Aorta (tissue), 5 donors: ENCODE results near the gene GOLGA8G. TPM values are rescaled to one million over a fixed set of nuclear protein-coding genes. Genes with fewer than 3 reads are reported as not detected.
"Not testable (repeated sequence)": the region's sequence is repeated elsewhere in the genome, so short reads cannot be mapped to it uniquely, and the experiment has no call there.

Source experiments
- ATAC-seq: fragments of 200-7000 bp; cut with Tn5 transposase; one replicate; pipeline ENCODE4 v1.9.1; 2022; ENCODE audit warnings: moderate library complexity; ENCODE audit not compliant: low FRiP score
- DNase-seq, 2 donors: peaks; one replicate each; pipeline ENCODE4 v3.0.0-alpha.2; 2020
- H3K27ac ChIP-seq, 2 donors: one replicate each; pipeline ENCODE4 v1.5.1; 2013; ENCODE audit warnings: low read length in 2 of 2, mild to moderate bottlenecking in 2 of 2, moderate library complexity in 2 of 2, control low read depth in 1 of 2, inconsistent platforms in 1 of 2, low read depth in 1 of 2
- H3K27me3 ChIP-seq, 2 donors: one replicate each; pipeline ENCODE4 v1.6.1; 2013; ENCODE audit warnings: control low read depth in 1 of 2, low read length in 1 of 2, mild to moderate bottlenecking in 1 of 2, moderate library complexity in 1 of 2; ENCODE audit not compliant: insufficient read depth in 2 of 2, control insufficient read depth in 1 of 2
- H3K36me3 ChIP-seq, 2 donors: one replicate each; pipeline ENCODE4 v1.6.1; 2013; ENCODE audit warnings: control low read depth in 1 of 2, low read length in 1 of 2, mild to moderate bottlenecking in 1 of 2; ENCODE audit not compliant: insufficient read depth in 2 of 2, control insufficient read depth in 1 of 2
- H3K4me1 ChIP-seq, 2 donors: one replicate each; pipeline ENCODE4 v1.6.1; 2013; ENCODE audit warnings: low read length in 2 of 2, control low read depth in 1 of 2, mild to moderate bottlenecking in 1 of 2, moderate library complexity in 1 of 2; ENCODE audit not compliant: insufficient read depth in 2 of 2, control insufficient read depth in 1 of 2
- H3K4me3 ChIP-seq, 2 donors: one replicate each; pipeline ENCODE4 v1.5.1; 2013; ENCODE audit warnings: low read length in 2 of 2, control low read depth in 1 of 2, mild to moderate bottlenecking in 1 of 2
- H3K9me3 ChIP-seq: one replicate; pipeline ENCODE4 v1.6.1; 2013; ENCODE audit warnings: mild to moderate bottlenecking, low read length; ENCODE audit not compliant: control insufficient read depth
- WGBS, 2 donors: extraction: QIAGEN DNeasy Blood & Tissue Kit; methylation state at CpG; one replicate each; pipeline ENCODE4 v1.1.7; 2013; 5-methylcytosine and 5-hydroxymethylcytosine counted together
- intact Hi-C, 2 donors: fragments of 100-400 bp; cut with DNase I; formaldehyde crosslinking; loops; one replicate each; pipeline versions ENCODE4 v1.14.2 to v1.15.0; 2022
- long read RNA-seq, 2 donors: library from polyadenylated mRNA; unstranded; transcript quantifications; one replicate each; pipeline ENCODE4 v2.0.0, GENCODE V29; 2020 to 2021
- polyA plus RNA-seq, 2 donors: library from polyadenylated mRNA; stranded (reverse); fragments of 200-250 nt; gene quantifications; one replicate each; pipeline ENCODE4 v1.2.3, GENCODE V29; 2013
- total RNA-seq, 2 donors: library from RNA; stranded (reverse); fragmentation: NEBNext Ultra II Directional; extraction: Animal tissue kit (Norgen Biotek cat#: 25700); gene quantifications; one replicate each; pipeline ENCODE4 v1.2.1, GENCODE V29; 2021
- donor health status: healthy with polysubstance abuse.
- donor health status: Bipolar disorder and iron deficiency.
- donor health status: DM: no; HTN: no; CAD: no.
- donor health status: DM: no; HTN: no; CAD: no.
- donor health status: DM: yes; HTN: yes; CAD: no.

Gene GOLGA8G, protein sequence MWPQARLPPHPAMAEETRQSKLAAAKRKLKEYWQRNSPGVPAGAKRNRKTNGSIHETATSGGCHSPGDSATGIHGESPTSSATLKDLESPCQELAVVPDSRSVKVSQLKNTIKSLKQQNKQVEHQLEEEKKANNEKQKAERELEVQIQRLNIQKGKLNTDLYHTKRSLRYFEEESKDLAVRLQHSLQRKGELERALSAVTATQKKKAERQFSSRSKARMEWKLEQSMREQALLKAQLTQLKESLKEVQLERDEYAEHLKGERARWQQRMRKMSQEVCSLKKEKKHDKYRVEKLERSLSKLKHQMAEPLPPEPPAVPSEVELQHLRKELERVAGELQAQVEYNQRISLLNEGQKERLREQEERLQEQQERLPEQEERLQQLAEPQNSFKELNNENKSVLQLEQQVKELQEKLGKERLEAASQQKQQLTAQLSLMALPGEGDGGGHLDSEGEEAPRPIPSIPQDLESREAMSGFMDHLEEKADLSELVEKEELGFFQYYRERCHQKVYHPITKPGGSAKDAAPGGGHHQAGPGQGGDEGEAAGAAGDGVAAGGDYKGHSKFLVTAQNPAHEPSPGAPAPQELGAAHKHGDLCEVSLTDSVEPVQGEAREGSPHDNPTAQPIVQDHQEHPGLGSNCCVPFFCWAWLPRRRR
- total RNA-seq (not detected), polyA plus RNA-seq (under 1 TPM in 1 of 2 donors, not detected in 1; 0.13 TPM)
- long read RNA-seq, donor 1: 0 reads
- long read RNA-seq, donor 2: 0 reads

DNA sequence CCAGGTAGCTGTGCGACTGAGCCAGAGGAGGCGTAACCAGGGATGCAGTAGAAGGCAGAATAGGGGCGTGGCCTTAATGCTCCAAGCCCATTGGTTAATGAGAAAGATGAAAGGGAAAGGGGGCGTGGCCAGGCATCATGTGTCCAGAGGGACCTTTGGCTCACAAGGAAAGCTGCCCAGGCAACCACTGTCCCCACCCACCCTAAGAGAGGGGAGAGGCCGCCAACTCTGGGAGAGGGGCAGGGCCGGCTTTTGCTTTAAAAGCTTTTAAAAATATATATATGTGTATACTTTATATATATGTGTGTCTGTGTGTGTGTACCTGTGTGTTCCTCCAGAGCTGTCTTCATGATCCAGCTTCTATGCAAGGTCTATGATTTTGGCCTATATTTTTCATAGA, at the start of gene GOLGA8G:
TSS of gene GOLGA8G (minus strand) at position 18 of the 400 bp plus-strand sequence. CDS start 62 bp downstream, outside the sequence.
- WGBS, 2 donors: 89 to 96% methylated on average over 3 of the region's 6 CpGs
- H3K4me3 ChIP-seq, intact Hi-C loops, H3K4me1 ChIP-seq, H3K27me3 ChIP-seq, H3K36me3 ChIP-seq, H3K9me3 ChIP-seq, ATAC-seq, H3K27ac ChIP-seq: not testable (repeated sequence)
- peak in 1 of 2 donors; percentile 16 for DNase-seq

DNA sequence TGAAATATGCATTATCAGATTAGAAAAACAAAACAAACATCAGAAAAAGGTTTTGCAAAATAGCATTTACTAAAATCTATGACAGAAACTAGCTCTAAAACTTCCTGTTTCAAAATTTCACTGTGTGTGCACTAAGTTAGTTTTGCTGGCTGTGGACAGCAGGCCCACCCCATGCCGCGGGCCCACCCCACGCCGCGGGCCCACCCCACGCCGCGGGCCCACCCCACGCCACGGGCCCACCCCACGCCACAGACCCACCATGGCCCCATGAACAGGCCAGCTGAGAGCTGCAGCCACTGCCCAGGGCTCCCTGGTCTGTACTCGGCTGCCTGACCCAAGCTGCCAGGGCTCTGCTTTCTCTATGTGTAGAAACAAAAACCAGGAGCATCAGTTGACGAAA, 40.6 kb upstream of the GOLGA8G start:
- H3K36me3 ChIP-seq, ATAC-seq, H3K27me3 ChIP-seq, H3K27ac ChIP-seq, H3K9me3 ChIP-seq, DNase-seq, H3K4me1 ChIP-seq, intact Hi-C loops, H3K4me3 ChIP-seq: not testable (repeated sequence)
- 85 to 87% methylated on average over 11 to 12 of the region's 13 CpGs for WGBS, 2 donors

DNA sequence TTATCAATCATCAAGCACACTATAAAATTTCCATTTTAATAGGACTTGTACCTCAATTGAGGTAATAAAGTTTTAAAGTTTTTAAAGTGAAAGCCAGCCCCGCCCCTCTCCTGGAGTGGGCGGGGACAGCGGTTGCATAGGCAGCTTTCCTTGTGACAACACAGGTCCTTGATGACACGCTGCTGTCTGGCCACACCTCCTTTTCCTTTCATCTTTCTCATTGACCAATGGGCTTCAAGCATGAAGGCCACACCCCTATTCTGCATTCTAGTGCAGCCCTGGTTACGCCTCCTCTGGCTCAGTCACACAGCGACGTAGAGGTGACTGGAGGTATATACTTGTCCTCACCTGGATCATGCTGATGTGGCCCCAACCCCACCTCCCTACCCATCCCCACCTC, 20.5 kb upstream of the GOLGA8G start, which contains the start of gene GOLGA6L25:
TSS of gene GOLGA6L25 (plus strand) at position 301 of the 400 bp plus-strand sequence. CDS start at position 362, 61 bp downstream.
- H3K36me3 ChIP-seq, H3K9me3 ChIP-seq, H3K4me3 ChIP-seq, intact Hi-C loops, H3K27ac ChIP-seq, H3K27me3 ChIP-seq, DNase-seq, ATAC-seq, H3K4me1 ChIP-seq: not testable (repeated sequence)
- WGBS, 2 donors: no CpG with 5 or more reads among the region's 7 CpGs

DNA sequence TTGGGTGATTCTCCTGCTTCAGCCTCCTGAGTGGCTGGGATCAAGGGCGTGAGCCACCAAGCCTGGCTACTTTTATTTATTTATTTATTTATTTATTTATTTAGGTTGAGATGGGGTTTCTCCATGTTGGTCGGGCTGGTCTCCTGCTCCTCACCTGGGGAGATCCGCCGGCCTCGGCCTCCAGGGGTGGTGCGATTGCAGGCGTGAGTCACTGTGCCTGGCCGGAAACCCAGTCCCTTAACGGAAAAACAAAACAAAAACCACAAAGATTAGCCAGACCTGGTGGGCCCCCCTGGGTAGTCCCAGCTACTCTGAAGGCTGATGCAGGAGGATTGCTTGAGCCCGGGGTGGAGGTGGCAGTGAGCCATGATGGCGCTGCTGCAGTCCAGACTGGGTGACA, 17.6 kb downstream of the GOLGA8G start:
- DNase-seq, H3K27me3 ChIP-seq, H3K4me3 ChIP-seq, H3K4me1 ChIP-seq, ATAC-seq, H3K9me3 ChIP-seq, H3K27ac ChIP-seq, H3K36me3 ChIP-seq, intact Hi-C loops: not testable (repeated sequence)
- 100% methylated on average over 2 of the region's 11 CpGs for WGBS, 2 donors

DNA sequence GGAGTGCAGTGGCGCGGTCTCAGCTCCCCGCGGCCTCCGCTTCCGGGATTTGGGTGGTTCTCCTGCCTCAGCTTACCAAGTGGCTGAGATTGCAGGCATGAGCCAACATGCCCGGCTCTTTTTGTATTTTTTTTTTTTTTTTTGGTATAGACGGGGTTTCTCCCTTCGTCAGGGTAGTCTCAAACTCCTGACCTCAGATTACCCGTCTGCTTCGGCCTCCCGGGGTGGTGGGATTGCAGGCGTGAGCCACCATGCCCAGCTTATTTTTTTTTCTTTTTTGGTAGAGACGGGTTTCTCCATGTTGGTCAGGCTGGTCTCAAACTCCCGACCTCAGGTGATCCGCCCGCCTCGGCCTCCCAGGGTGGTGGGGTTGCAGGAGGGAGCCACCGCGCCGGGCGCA, 18.6 kb downstream of the GOLGA8G start:
- H3K4me1 ChIP-seq, intact Hi-C loops, H3K4me3 ChIP-seq, H3K9me3 ChIP-seq, H3K36me3 ChIP-seq, H3K27ac ChIP-seq, DNase-seq, H3K27me3 ChIP-seq: not testable (repeated sequence)
- 85 to 90% methylated on average over 7 of the region's 22 CpGs for WGBS, 2 donors
- peak; percentile 74 for ATAC-seq

DNA sequence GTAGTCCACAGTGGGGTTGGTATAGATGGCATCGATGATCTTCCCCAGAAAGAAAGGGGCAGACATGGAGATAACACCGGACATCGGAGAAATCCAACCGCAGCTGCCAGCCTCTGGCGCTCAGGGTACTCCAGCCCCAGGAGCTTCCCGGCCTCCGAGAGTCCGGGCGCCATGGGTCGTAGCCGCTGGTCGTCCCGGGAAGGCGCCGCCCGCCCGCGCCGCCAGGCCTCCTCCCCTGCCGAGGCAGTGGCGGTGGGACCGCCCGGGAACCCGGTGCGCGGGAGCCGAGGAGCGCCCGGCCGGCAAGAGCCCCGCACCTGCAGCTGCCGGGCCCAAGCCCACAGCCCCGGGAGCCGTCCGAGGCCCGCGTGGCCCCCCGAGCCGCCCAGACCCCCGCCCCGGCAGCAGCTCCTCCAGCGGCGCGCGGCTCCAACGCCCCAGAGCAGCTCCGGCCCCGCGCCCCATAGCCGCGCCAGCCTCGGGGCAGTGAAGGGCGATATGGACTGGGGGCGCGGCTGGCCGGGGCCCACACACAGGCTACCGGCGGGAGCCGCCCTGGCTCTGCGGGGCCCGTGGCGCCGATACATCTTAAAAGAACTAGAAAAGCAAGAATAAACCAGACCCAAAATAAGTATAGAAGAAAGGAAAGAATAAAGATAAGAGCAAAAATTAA, 24.4 kb downstream of the GOLGA8G start:
- H3K4me1 ChIP-seq, H3K9me3 ChIP-seq, H3K4me3 ChIP-seq, H3K27ac ChIP-seq, H3K27me3 ChIP-seq, DNase-seq, intact Hi-C loops, H3K36me3 ChIP-seq: not testable (repeated sequence)
- WGBS, 2 donors: 0 to 2% methylated on average over 10 to 19 of the region's 63 CpGs
- peak; percentile 60 for ATAC-seq

DNA sequence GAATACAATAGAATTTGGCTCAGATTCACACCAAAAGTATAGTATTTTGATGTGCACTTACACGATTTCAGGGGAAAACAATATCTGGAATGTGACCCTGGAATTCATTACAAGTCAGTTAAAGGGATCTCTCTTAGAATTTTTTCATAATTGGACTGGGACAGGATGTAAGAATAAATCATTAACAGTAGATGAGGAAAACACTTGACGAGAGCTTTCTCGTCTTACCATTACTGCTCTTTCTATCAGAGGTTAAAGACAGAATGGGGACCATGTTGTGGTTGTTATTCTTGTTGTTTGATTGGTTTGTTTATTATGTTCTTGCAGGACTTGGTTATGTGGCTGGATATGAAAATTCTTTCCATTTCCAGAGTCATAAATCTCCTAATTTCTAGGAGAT, 51.4 kb downstream of the GOLGA8G start:
- peak; percentile 44 for ATAC-seq
- H3K27ac ChIP-seq, H3K27me3 ChIP-seq, H3K4me3 ChIP-seq, DNase-seq, H3K4me1 ChIP-seq, H3K9me3 ChIP-seq, H3K36me3 ChIP-seq, intact Hi-C loops: not testable (repeated sequence)
- no CpG with 5 or more reads among the region's 3 CpGs for WGBS, 2 donors
